CD4-positive, alpha-beta memory T cell (primary cell): ENCODE measurements around the gene DHX35. TPM values are rescaled to one million over a fixed set of nuclear protein-coding genes. Genes with fewer than 3 reads are reported as not detected.
A peak's percentile ranks its signal among the peaks of the same experiment; 100 is the strongest.

Source experiments
- CTCF ChIA-PET: fragments of 350-600 bp; sonication (Branson Sonifier 250); formaldehyde crosslinking; loops from one replicate; lab custom pipeline; 2021; ENCODE audit warnings: inconsistent platforms; ENCODE audit not compliant: partially characterized antibody; lab: Charles Lee
- POLR2A ChIA-PET: fragments of 350-600 bp; sonication (Branson Sonifier 250); formaldehyde crosslinking; loops from one replicate; lab custom pipeline; 2021; ENCODE audit not compliant: partially characterized antibody; lab: Charles Lee
- DNase-seq, 5 donors: peaks; one replicate each; pipeline versions ENCODE4 v3.0.0 to v3.0.0-alpha.2; 2020 to 2022; ENCODE audit warnings: mixed read lengths in 1 of 5
- H3K27ac ChIP-seq: one replicate; pipeline ENCODE4 v1.7.0; 2013; ENCODE audit warnings: low read depth, low read length
- H3K27me3 ChIP-seq: 2 replicates; pipeline ENCODE4 v1.7.0; 2013; ENCODE audit warnings: mild to moderate bottlenecking, low read length, moderate library complexity; ENCODE audit not compliant: insufficient read depth
- H3K36me3 ChIP-seq: 2 replicates; pipeline ENCODE4 v1.7.0; 2013; ENCODE audit warnings: mild to moderate bottlenecking, low read length, moderate library complexity; ENCODE audit not compliant: insufficient read depth
- H3K4me1 ChIP-seq: 2 replicates; pipeline ENCODE4 v1.7.0; 2013; ENCODE audit warnings: mild to moderate bottlenecking, low read length, moderate library complexity; ENCODE audit not compliant: insufficient read depth
- H3K4me3 ChIP-seq, 2 donors: one replicate each; pipeline ENCODE4 v1.7.0; 2013; ENCODE audit warnings: low read length in 2 of 2, mild to moderate bottlenecking in 1 of 2
- H3K9me3 ChIP-seq, 2 donors: one replicate each; pipeline ENCODE4 v1.7.0; 2013; ENCODE audit warnings: low read length in 2 of 2, control low read depth in 1 of 2; ENCODE audit not compliant: control insufficient read depth in 1 of 2
- H3K27ac Mint-ChIP-seq, 7 donors: one replicate each; pipeline ENCODE4 v1.8.0; 2020 to 2021; ENCODE audit warnings: mixed read lengths in 7 of 7, mild to moderate bottlenecking in 6 of 7, inconsistent platforms in 3 of 7, moderate library complexity in 3 of 7
- H3K27me3 Mint-ChIP-seq, 2 donors: one replicate each; pipeline ENCODE4 v1.8.0; 2020 to 2021; ENCODE audit warnings: mixed read lengths in 2 of 2
- H3K36me3 Mint-ChIP-seq, 2 donors: one replicate each; pipeline ENCODE4 v1.8.0; 2020 to 2021; ENCODE audit warnings: mixed read lengths in 2 of 2, inconsistent platforms in 1 of 2, mild to moderate bottlenecking in 1 of 2
- H3K4me1 Mint-ChIP-seq, 4 donors: one replicate each; pipeline ENCODE4 v1.8.0; 2020 to 2021; ENCODE audit warnings: mixed read lengths in 4 of 4, mild to moderate bottlenecking in 1 of 4
- H3K4me3 Mint-ChIP-seq, 8 donors: one replicate each; pipeline ENCODE4 v1.8.0; 2020 to 2021; ENCODE audit warnings: mixed read lengths in 8 of 8, mild to moderate bottlenecking in 7 of 8, moderate library complexity in 6 of 8, inconsistent platforms in 3 of 8
- H3K9me3 Mint-ChIP-seq, 8 donors: one replicate each; pipeline ENCODE4 v1.8.0; 2020 to 2021; ENCODE audit warnings: mixed read lengths in 8 of 8, mild to moderate bottlenecking in 5 of 8, inconsistent platforms in 3 of 8, moderate library complexity in 1 of 8
- intact Hi-C: fragments of 100-400 bp; cut with micrococcal nuclease; formaldehyde crosslinking; loops from one replicate; pipeline ENCODE4 v1.15.1; 2023
- polyA plus RNA-seq, 2 donors: library from polyadenylated mRNA; unstranded; fragments of 300-500 nt; fragmentation: Illumina TruSeq; gene quantifications; one replicate each; pipeline ENCODE4 v1.2.3, GENCODE V29; 2021
- total RNA-seq, 2 experiments: library from RNA; stranded (reverse); gene quantifications; one replicate each; pipeline ENCODE4 v1.2.3, GENCODE V29; 2021

The DHX35 gene
- total and polyA plus RNA-seq, 4 experiments from 2014 or later = 2.7 to 11.8 (median 10.0) TPM

GRCh38 chr20:39049684-39050554 is 87.8 kb downstream of the DHX35 start:
- ChIA-PET CTCF (interaction anchor here (0.6 to 9.6 kb wide), 49 partner anchors 9 to 1913 kb away, joined by 3 to 348 read pairs (median 6); partner anchors contain the start of genes DHX35 and FAM83D), POLR2A (interaction anchor here (0.7 to 2.9 kb wide), 7 partner anchors 27 to 326 kb away, joined by 3 to 15 read pairs (median 4); partner anchors contain the start of genes DHX35 and FAM83D)
- no peaks in the 10 kb centered on the region for H3K27me3 ChIP-seq
- intact Hi-C loops = loop anchor here (1.0 kb wide), 1 partner anchor 31 kb away; no protein-coding TSS in a partner anchor
- no peaks in the 10 kb centered on the region for H3K36me3 Mint-ChIP-seq
- peaks cover 0 to 6% of the 10 kb centered on the region in 2 donors for H3K27me3 Mint-ChIP-seq
- peaks cover 6 to 12% (median 9%) of the 10 kb centered on the region in 4 donors for H3K4me1 Mint-ChIP-seq
- H3K27ac Mint-ChIP-seq = peak overlapping the region in 6 of 7 donors; percentile 30 to 93 (median 89)
- peak overlapping the region; percentile 73 to 74 for H3K4me3 ChIP-seq
- peak overlapping the region; percentile 45 for H3K27ac ChIP-seq
- peak overlapping the region; percentile 83 to 93 (median 88) for H3K4me3 Mint-ChIP-seq
- no peaks in the 10 kb centered on the region for H3K9me3 ChIP-seq
- H3K36me3 ChIP-seq = no peaks in the 10 kb centered on the region
- no peaks in the 10 kb centered on the region for H3K9me3 Mint-ChIP-seq
- H3K4me1 ChIP-seq = peaks cover 11% of the 10 kb centered on the region
- peak; percentile 67 to 83 (median 76) for DNase-seq

DNA sequence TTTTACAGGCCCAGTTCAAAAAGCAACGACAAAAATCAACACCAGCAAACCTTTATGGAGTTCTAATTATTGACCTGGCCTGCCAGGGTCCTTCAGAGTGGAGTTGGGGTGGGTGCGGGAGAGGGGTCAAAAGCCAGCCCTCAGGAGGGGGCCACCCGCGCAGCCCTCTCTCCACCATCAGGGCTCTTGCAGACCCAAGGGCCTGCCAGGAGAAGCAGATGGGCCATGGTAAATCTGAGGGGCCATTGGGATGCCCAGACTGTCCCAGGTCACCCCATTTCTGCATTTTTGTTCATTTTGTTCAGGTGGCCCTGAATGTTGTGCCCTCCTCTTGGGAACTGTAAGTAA is 88.4 kb downstream of the DHX35 start:
- H3K9me3 Mint-ChIP-seq = no peaks in the 10 kb centered on the region
- no peak for DNase-seq
- Histone ChIP-seq H3K4me1 (peaks cover 11% of the 10 kb centered on the region), H3K36me3 (no peaks in the 10 kb centered on the region), H3K9me3 (no peaks in the 10 kb centered on the region), H3K27ac (peak overlapping the region; percentile 45), H3K27me3 (no peaks in the 10 kb centered on the region), H3K4me3 (peak overlapping the region; percentile 73 to 74)
- CTCF ChIA-PET = interaction anchor here (0.7 to 9.6 kb wide), 29 partner anchors 9 to 1918 kb away, joined by 3 to 348 read pairs (median 11); partner anchors contain the start of gene DHX35
- no peaks in the 10 kb centered on the region for H3K36me3 Mint-ChIP-seq
- H3K27me3 Mint-ChIP-seq = peaks cover 0 to 6% of the 10 kb centered on the region in 2 donors
- intact Hi-C loops = loop anchor here (1.0 kb wide), 1 partner anchor 31 kb away; no protein-coding TSS in a partner anchor
- peak overlapping the region in 2 of 7 donors; percentile 32 to 62 for H3K27ac Mint-ChIP-seq
- POLR2A ChIA-PET = interaction anchor here (1.0 to 2.9 kb wide), 2 partner anchors 27 to 31 kb away, joined by 4 to 15 read pairs; no protein-coding TSS in a partner anchor
- peaks cover 6 to 12% (median 9%) of the 10 kb centered on the region in 4 donors for H3K4me1 Mint-ChIP-seq
- H3K4me3 Mint-ChIP-seq = peak overlapping the region; percentile 67 to 91 (median 75)

DNA sequence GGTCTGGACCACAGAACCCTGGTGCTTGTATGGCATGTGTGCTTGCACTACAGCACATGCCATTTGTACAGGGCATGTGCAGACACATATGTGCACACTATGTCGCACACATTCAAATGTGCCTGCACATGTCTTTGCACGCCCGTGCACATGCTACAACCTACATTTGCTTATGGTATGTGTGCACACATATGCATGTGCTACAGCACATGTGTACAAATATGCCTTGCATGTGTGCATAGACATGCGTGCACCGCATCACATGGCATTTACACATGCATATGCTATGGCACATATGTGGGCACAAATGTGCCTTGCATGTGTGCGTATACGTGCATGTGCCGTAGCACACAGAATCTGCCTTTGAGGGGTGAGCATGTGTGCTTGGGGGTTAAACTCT is 90.5 kb downstream of the DHX35 start:
- H3K27ac ChIP-seq = no peak overlapping the region
- H3K27ac Mint-ChIP-seq = no peak overlapping the region
- POLR2A ChIA-PET = no interaction called here
- no peak overlapping the region for H3K4me3 ChIP-seq
- CTCF ChIA-PET = interaction anchor here (9.6 kb wide), 1 partner anchor 26 kb away, joined by 348 read pairs; no protein-coding TSS in a partner anchor
- no peaks in the 10 kb centered on the region for H3K9me3 ChIP-seq
- H3K4me1 ChIP-seq = peaks cover 11% of the 10 kb centered on the region
- H3K36me3 Mint-ChIP-seq = no peaks in the 10 kb centered on the region
- no peak for DNase-seq
- no peaks in the 10 kb centered on the region for H3K9me3 Mint-ChIP-seq
- no peak overlapping the region for H3K4me3 Mint-ChIP-seq
- H3K27me3 ChIP-seq = no peaks in the 10 kb centered on the region
- intact Hi-C loops = no loop called here
- peaks cover 8% of the 10 kb centered on the region in 2 donors for H3K27me3 Mint-ChIP-seq
- H3K4me1 Mint-ChIP-seq = peaks cover 6 to 12% (median 9%) of the 10 kb centered on the region in 4 donors
- H3K36me3 ChIP-seq = no peaks in the 10 kb centered on the region

- Histone ChIP-seq H3K9me3 (no peaks in the 10 kb centered on the region), H3K27me3 (no peaks in the 10 kb centered on the region), H3K27ac (no peak overlapping the region), H3K4me1 (no peaks in the 10 kb centered on the region), H3K36me3 (no peaks in the 10 kb centered on the region), H3K4me3 (no peak overlapping the region)
- intact Hi-C loops = no loop called here
- ChIA-PET CTCF (interaction anchor here (1.8 to 4.6 kb wide), 2 partner anchors 8 to 24 kb away, joined by 6 to 26 read pairs; no protein-coding TSS in a partner anchor), POLR2A (no interaction called here)
- Mint-ChIP-seq H3K27me3 (peaks cover 16 to 17% of the 10 kb centered on the region in 2 donors), H3K27ac (no peak overlapping the region), H3K4me3 (no peak overlapping the region), H3K36me3 (no peaks in the 10 kb centered on the region), H3K4me1 (no peaks in the 10 kb centered on the region), H3K9me3 (no peaks in the 10 kb centered on the region)
- DNase-seq = no peak
Measured at GRCh38 chr20:39057143-39057542, 95.0 kb downstream of the DHX35 start.

- Histone ChIP-seq H3K27ac (no peak overlapping the region), H3K4me1 (no peaks in the 10 kb centered on the region), H3K4me3 (no peak overlapping the region), H3K36me3 (no peaks in the 10 kb centered on the region), H3K9me3 (no peaks in the 10 kb centered on the region), H3K27me3 (no peaks in the 10 kb centered on the region)
- Mint-ChIP-seq H3K27ac (no peak overlapping the region), H3K27me3 (peaks cover 16 to 17% of the 10 kb centered on the region in 2 donors), H3K9me3 (no peaks in the 10 kb centered on the region), H3K36me3 (no peaks in the 10 kb centered on the region), H3K4me3 (no peak overlapping the region), H3K4me1 (no peaks in the 10 kb centered on the region)
- ChIA-PET POLR2A (no interaction called here), CTCF (interaction anchor here (1.8 to 4.6 kb wide), 2 partner anchors 8 to 23 kb away, joined by 6 to 26 read pairs; no protein-coding TSS in a partner anchor)
- intact Hi-C loops = no loop called here
- DNase-seq = no peak
Measured at GRCh38 chr20:39057911-39058310, 95.8 kb downstream of the DHX35 start.

- no peak overlapping the region for H3K4me3 ChIP-seq
- H3K9me3 Mint-ChIP-seq = no peaks in the 10 kb centered on the region
- POLR2A ChIA-PET = no interaction called here
- DNase-seq = no peak
- no peak overlapping the region for H3K4me3 Mint-ChIP-seq
- no peaks in the 10 kb centered on the region for H3K4me1 Mint-ChIP-seq
- H3K4me1 ChIP-seq = no peaks in the 10 kb centered on the region
- H3K27me3 Mint-ChIP-seq = peaks cover 14 to 16% of the 10 kb centered on the region in 2 donors
- CTCF ChIA-PET = interaction anchor here (0.6 to 4.6 kb wide), 2 partner anchors 9 to 1897 kb away, joined by 3 to 26 read pairs; no protein-coding TSS in a partner anchor
- H3K36me3 Mint-ChIP-seq = no peaks in the 10 kb centered on the region
- intact Hi-C loops = no loop called here
- no peak overlapping the region for H3K27ac Mint-ChIP-seq
- no peaks in the 10 kb centered on the region for H3K9me3 ChIP-seq
- no peaks in the 10 kb centered on the region for H3K27me3 ChIP-seq
- H3K36me3 ChIP-seq = no peaks in the 10 kb centered on the region
- no peak overlapping the region for H3K27ac ChIP-seq
Measured at GRCh38 chr20:39059036-39059435, 96.9 kb downstream of the DHX35 start.
